ENCODE results near the gene PMAIP1.

DNA sequence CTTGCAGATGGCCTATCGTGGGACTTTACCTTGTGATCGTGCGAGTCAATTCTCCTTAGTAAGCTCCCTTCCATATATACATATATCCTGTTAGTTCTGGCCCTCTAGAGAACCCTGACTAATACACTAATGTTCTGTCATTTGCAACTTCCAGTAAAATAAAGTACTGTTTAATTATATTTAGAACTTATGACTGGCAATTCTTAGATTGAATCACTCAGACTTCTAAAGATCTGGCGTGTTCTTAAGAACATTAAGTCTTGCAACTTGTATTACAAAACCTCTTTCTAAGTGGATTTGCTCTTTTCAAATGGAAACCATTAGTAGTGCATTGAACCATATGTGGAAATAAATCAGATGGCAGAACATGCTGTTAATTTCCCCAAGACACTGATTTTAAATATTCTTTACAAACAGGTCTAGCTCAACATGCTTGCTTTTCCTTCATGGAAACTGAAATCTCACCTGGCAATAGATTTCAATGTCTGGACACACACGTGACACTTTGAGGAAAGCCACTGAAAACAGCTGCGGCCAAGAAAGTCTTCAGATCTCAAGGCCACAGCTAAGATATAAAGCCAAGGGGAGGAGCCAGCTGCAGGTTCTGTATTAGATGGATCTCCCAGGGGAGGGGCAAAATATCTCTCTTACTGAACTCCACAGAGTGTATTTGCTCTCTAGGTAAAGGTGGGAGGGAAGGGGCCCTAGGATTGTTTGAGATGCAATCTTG, 50.6 kb downstream of the PMAIP1 start:
- TF ChIP-seq, protein P1, sequence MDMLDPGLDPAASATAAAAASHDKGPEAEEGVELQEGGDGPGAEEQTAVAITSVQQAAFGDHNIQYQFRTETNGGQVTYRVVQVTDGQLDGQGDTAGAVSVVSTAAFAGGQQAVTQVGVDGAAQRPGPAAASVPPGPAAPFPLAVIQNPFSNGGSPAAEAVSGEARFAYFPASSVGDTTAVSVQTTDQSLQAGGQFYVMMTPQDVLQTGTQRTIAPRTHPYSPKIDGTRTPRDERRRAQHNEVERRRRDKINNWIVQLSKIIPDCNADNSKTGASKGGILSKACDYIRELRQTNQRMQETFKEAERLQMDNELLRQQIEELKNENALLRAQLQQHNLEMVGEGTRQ (IDR thresholded peaks at IDR 0.05; ENCODE audit: low read length) = no peak
- TF ChIP-seq CTCF (IDR thresholded peaks at IDR 0.05; ENCODE audit: control extremely low read depth in 1 of 3, insufficient read depth in 1 of 3, low read depth in 1 of 3, low read length in 3 of 3) (no peak), ZNF274 (IDR thresholded peaks at IDR 0.05; ENCODE audit: borderline replicate concordance, extremely low read depth, low read length) (no peak), POLR2A (IDR thresholded peaks at IDR 0.05; ENCODE audit: control extremely low read depth in 1 of 2, low read depth in 2 of 2, low read length in 2 of 2) (no peak), TCF12 (IDR thresholded peaks at IDR 0.05; ENCODE audit: low read depth, low read length) (no peak), RAD21 (IDR thresholded peaks at IDR 0.05 in 1 of 2, conservative IDR thresholded peaks at IDR 0.05 in 1 of 2; ENCODE audit: low read depth in 2 of 2, low read length in 2 of 2) (no peak), ASH2L (IDR thresholded peaks at IDR 0.05; ENCODE audit: low read length) (no peak)
- TF ChIP-seq, protein P2, sequence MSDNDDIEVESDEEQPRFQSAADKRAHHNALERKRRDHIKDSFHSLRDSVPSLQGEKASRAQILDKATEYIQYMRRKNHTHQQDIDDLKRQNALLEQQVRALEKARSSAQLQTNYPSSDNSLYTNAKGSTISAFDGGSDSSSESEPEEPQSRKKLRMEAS (IDR thresholded peaks at IDR 0.05) = no peak
